Stimulated activated CD4-positive, alpha-beta T cell treated with anti-CD3 and anti-CD28 coated beads, Interleukin-4, amount 100 ng/mL, for 48 hours (primary cell): ENCODE measurements around the gene ZNF841.
"Not testable (repeated sequence)": the region's sequence is repeated elsewhere in the genome, so short reads cannot be mapped to it uniquely, and the experiment has no call there.

Experiments used
- DNase-seq, 2 donors: peaks; one replicate each; pipeline ENCODE4 v3.0.0-alpha.2; 2020; ENCODE audit warnings: low read depth in 2 of 2

The ZNF841 gene

DNA sequence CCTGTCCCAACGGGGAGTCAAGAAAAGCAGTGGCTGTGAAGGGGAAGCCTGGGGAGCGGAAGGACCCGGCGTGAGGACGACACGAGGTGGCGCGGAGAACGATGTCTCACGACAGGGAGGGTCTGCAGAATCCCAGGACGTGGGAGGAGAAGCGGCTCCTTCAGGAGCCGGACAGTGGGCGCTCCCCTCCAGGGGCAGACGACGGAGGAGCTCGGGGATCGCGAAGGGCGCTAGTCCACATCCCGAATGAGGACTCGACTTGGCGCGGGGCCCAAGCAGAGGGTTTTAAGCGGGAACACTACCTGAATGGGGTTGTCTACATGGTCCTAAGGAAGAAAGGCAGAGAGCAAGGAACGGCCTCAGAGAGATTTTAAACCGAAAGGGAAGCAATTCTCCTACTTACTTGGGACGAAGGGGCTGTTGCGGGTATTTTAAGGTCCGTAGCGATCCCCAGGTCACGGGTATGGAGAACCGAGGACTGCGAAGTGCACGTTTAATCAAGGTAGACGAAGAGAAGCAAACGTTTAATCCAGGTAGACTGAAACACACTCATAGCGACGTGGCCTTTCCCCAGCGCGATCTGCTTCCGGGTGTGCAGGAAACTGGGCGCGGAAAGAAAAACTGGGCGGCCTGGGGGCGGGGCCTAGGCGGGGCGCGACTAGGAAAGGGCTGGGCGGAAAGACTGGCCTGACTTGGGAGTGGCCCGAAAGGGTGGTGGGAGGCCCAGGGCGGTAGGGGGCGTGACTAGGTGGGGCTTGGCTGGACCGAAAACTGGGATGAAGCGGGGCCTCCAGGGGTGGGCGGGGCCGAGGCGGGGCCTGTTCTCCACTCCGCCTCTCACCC is at the start of gene ZNF841:
ZNF841 (minus strand) TSS at position 594 of the 843 bp plus-strand sequence. CDS start 10,964 bp downstream, outside the sequence.
- DNase-seq: peak; percentile 83 to 88

DNA sequence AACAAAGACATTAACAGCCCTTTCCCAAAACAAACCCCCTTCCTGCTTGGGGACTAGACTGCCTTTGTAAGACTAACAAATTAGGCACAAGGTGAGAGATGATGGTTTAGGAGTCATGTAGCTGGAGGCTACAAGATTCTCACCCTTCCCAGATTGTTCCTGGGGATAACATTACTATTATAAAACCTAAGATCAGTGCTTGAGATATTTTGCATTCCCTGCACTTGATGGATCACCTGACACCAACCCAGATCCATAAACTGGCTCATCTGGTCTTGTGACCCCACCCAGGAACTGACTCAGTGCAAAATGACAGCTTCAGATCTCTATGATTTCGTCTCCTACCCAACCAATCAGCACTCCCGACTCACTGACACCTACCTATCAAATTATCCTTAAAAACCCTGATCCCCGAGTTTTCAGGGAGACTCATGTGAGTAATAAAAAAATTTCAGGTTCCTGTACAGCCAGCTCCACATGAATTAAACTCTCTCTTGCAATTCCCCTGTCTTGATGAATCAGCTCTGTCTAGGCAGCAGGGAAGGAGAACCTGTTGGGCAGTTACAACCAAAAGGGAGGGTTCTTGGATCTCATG is 46.5 kb upstream of the ZNF841 start:
- no peak for DNase-seq

DNA sequence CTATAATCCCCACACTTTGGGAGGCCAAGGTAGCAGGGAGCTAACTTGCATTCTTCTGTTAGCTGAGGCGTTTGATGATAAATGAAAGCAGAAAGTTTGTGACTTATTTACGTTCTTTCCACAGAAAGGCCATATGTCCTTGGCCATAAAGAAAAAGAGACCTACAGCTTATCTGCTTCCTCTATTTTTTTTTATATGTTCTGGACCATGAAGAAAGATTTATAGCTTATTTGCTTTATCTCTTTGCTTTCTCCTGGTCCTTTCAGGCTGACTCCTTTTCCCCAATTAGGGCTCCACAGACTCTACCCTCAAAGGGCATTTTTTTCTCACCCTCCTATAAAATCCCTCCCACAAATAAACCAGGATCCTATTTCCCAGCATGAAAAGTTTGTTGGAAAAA is 45.6 kb upstream of the ZNF841 start:
- no peak for DNase-seq

DNA sequence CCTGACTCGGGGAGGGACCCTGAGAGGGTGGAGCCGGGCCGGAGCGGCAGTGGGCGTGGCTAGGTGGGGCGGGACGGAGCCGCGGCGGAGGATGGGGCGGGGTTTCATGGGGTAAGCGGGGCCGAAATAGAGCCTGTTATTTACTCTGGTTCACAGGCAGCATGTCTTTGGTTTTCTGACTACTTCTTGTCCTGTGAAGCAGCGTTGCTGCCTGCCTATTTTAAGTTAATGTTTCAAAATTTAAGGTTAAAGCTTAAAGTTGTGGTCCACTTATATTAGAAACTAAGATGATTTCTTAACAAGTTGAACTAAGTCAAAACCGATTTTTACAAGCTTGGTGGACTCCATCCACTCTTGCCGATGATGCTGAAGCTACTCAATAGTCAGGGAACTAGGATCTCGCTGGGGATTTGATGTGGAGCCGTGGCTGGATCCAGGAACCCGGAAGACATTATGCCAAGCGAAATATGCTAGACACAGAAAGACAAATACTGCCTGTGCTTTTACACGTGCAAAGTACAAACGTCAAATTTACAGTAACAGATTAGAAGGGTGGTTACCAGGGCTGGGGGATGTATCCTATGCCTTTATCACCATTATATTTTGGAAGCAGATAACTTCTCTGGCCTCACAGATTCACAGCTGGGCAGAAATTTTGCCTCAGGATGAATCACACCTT is 44.6 kb upstream of the ZNF841 start:
- peak in 1 of 2 donors; percentile 98 for DNase-seq

DNA sequence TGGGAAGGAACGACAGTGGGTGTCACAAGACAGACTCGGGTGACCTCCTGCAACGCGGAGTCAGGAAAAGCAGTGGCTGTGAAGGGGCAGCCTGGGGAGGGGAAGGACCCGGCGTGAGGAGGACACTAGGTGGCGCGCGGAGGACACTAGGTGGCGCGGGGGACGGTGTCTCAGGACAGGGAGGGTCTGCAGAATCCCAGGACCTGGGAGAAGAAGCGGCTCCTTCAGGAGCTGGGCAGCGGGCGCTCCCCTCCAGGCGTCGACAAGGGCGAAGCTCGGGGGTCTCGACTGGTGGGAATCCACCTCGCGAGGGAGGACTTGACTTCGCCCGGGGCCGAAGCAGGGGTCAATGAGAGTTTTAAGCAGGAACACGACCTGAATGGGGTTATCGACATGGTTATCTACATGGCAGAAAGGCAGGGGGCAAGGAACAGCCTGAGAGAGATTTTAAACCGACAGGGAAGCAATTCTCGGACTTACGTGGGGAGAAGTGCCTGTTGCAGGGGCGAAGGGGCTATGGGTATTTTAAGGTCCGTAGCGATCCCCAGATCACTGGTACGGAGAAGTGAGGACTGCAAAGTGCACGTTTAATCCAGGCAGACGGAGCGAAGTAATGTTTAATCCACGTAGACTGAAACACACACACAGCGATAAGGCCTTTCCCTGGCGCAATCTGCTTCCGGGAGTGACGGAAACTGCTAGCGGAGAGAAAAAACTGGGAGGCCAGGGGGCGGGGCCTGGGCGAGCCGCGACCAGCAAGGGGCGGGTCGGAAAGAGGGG is 43.9 kb upstream of the ZNF841 start, which contains the start of gene ZNF616:
ZNF616 (minus strand) TSS at position 687 of the 780 bp plus-strand sequence. CDS start 9,426 bp downstream, outside the sequence.
- DNase-seq: peak; percentile 64 to 96

DNA sequence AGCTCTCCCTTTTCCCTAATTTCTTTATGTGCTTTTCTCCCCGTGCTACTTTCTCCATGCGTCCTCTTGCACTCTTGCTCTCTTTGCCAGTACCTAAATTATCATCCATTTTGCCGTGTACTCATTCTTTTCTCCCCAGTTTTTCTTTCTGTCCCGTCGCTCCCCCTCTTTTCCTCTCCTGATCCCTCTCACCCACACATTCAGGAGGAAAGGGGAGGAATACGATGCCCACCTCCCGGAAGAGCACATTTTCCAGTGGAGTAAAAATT is 43.4 kb upstream of the ZNF841 start:
- no peak for DNase-seq

DNA sequence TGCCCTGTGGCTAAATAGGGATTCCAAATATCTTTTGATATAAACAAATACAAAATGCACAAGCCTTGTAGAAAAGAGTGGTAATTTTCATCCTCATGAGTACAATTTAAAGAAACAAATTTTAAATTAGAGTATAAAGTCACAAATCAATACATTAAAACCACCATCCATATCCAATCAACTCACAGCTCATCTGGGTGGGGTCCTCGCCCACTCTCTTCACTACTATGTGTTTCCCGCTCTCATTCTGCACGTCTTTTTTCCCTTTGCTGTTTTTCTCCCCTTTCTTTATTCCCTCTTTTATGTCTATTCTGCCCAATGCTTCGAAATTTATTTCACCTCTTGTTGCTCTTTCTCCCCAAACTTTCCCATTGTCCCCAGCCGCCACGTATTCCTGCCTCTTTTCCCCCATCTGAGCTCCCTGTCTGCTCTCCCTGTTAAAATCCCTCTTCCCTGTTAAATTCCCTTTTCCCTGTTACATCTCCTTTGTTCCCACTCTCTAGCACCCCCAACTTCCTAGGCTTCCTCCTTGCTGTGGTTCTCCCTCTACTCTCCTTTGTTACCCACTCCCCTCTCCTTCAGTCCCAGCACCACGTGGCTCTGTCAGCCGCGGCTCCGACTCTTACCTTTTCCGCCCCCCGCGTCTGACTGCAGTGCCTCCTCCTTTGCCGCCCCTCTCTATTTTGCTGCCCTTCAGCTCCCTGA is 42.9 kb upstream of the ZNF841 start:
- peak; percentile 2 to 11 for DNase-seq

DNA sequence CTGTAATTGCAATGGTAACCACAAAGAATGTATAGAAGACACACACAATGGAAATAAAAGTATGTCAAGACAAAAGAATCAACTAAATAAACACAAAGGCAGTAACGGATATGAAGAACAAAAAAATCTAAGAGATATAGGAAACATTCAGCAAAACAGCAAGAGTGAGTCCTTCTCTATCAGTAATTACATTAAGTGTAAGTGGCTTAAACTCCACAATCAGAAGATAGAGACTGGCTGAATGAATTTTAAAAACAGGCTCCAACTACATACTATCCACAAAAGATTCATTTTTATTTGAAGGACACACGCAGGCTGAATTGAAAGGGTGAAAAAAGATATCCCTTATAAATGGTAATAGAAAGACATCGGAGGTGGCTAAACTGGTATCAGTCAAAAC is 24.7 kb upstream of the ZNF841 start:
- DNase-seq: no peak

DNA sequence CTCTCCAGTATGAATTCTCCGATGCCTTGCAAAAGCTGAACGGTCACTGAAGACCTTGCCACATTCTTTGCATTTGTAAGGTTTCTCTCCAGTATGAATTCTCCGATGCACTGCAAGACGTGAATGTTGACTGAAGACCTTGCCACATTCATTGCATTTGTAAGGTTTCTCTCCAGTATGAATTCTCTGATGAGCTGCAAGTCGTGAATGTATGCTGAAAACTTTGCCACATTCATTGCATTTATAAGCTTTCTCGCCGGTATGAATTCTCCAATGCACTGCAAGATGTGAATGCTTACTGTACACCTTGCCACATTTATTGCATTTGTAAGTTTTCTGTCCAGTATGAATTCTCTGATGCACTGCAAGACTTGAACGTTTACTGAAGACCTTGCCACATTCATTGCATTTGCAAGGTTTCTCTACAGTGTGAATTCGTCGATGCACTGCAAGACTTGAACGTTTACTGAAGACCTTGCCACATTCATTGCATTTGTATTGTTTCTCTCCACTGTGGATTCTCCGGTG is 20.0 kb upstream of the ZNF841 start:
- DNase-seq: no peak

DNA sequence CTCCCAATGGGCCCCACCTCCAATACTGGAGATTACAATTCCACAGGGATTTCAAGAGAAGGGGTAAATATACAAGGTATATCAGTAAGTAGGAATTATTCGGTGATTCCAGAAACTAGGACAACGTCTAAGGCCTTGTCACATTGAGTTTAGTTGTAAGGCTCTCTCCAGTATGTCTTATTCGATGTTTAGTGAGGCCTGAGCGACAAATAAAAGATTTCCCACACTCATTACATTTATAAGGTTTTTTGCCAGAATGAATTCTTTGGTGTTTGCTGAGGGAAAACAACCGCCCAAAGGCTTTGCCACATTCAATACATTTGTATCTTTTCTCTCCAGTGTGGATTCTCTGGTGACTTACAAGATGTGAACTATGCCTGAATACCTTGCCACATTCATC is 19.1 kb upstream of the ZNF841 start:
- no peak for DNase-seq

DNA sequence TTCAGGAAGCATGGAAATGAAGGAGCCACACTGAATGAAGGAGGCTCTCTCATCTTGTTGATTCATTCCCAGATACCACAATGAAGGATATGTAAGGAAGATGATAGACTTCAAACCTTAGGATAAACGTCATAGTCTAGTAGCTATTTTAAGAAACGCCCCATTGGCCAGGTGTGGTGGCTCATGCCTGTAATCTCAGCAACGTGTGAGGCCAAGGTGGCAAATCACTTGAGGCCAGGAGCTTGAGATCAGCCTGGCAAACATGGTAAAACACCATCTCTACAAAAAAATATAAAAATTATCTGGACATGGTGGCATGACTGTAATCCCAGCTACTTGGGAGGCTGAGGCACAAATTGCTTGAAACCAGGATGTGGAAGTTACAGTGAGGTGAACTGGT is 17.1 kb upstream of the ZNF841 start:
- no peak for DNase-seq

DNA sequence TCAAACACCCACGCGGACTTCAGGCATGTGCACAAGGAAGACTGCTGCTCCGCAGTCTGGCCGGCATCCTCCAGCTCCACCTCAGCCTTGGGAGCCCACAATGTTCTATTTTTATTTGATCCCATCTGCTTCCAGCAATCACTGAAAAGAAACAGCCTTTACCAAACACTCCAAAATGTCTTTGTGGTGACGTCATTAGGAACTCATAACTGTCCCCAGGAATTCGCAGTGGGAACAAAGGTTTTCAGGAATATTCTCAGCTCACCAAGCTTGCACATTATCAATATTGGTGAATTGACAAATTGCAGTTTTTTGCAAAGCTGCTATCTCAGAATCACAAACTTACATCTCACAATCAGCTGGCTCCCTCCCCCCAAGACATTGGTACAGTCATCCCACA is 15.2 kb upstream of the ZNF841 start:
- DNase-seq: no peak

DNA sequence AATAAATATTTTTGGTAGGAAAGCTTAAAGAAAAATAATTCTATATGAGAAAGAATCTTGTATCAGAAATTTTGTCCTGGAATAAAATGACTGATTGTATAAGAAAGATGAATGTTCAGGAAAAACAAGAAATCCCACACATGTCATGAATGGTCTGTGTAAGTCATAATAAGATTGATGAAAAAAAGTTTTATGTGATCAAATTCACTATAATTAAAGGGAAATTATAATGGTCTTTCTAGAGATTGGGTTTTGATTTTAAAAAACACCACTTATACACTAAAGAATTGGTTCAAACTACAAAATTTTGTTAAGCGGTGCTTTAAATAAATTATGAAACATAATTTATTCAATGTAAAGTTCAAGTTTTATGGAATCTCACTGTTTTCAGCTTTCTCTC is 7.2 kb upstream of the ZNF841 start:
- DNase-seq: no peak

DNA sequence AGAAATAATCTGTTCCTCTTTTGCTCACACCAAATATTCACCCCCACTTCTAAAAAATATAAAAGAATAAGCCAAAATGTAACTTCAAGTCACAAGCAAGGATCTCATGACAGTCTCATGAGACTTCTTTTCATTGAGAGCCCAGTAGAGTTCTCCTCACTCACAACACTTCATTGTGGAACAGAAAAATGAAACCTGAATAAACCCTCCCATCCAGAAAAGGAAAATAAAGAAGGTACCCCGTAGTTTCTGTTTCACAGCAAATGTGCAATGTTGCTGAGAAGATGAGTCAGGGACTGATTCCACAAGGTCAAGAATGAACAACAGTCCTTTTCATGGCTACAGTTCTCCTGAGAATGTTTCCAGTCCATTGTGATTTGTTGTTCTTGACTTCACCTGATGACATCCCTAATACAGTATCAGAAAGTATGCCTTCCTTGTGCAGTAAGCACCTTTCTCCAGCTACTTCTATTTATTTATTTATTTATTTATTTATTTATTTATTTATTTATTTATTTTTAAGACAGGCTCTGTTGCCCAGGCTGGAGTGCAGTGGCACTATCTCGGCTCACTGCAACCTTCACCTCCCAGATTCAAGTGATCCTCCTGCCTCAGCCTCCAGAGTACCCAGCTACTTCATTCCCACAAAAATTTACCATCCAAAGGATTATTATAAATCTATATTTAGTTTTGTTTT is 6.4 kb upstream of the ZNF841 start:
- no peak for DNase-seq

DNA sequence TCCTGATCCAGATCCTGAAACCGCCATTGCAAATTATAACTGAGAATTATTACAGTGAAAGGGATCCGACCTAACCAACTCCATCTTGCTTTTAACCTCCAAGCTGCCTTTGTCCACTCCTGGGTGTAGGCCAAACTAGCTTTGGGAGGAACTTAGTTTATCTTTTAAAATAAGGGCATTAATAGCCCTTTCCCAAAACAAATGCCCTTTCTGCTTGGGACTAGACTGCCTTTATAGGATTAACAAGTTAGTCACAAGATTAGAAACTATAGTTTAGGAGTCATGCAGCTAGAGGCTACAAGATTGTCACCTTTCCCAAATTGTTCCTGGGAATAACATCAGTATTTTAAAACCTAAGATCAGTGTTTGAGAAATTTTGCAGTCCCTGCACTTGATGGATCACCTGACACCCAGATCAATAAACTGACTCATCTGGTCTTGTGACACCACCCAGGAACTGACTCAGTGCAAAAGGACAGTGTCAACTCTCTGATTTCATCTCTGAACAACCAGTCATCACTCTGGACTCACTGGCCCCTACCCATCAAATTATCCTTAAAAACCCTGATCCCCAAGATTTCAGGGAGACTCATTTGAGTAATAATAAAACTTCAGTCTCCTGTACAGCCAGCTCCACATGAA is 4.1 kb upstream of the ZNF841 start:
- DNase-seq: no peak

DNA sequence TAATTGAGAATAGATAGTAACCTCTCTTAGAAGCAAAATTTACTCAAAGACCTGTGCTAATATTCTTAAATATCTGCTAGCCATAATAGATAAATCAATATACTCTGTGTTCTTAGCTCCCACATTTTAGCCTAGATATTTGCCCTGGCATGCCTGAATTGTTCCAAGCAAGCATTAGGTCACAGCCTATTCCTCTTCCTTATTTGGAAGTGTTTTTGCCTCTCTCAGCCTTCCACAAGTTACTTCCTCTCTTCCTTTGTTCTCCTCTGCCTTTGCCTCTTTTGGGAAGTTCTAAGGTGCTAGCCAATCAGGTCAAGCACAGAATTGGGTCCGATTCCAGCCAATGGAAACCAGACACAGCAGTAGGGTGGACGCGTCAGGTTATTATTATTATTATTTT is 851 bp upstream of the ZNF841 start:
- not testable (repeated sequence) for DNase-seq

DNA sequence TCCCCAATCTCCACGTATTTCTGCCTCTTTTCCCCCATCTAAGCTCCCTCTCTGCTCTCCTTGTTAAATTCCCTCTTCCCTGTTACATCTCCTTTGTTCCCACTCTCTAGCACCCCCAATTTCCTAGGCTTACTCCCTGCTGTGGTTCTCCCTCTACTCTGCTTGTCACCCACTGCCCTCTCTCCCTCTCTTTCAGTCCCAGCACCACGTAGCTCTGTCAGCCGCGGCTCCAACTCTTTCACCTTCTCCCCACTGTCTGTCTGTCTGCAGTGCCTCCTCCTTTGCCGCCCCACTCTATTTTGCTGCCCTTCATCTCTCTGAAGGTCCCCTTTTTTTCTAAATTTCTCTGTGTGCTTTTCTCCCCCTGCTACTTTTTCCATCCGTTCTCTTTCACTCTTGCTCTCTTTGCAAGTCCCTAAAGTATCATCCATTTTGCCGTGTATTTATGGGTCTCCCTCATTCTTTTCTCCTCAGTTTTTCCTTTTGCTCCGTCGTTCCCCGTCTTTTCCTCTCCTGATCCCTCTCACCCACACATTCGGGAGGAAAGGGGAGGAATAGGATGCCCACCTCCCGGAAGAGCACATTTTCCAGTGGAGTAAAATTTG is 937 bp downstream of the ZNF841 start:
- no peak for DNase-seq

DNA sequence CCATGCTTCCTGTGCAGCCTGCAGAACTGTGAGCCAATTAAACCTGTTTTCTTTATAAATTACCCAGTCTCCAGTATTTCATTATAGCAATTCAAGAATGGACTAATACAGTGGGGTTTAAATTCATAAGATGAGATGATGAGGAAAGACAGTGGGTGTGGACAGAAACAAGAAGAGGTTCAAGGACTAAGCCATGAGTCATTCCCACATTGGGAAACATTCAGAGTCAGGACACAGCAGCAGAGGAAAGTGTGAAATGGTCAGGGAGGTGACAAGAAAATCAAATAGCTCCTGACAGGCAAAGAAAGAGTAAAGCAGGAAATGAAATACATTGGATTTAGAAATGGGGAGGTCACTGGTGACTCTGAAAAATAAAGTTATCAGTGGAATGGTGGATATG is 9.1 kb downstream of the ZNF841 start:
- no peak for DNase-seq

DNA sequence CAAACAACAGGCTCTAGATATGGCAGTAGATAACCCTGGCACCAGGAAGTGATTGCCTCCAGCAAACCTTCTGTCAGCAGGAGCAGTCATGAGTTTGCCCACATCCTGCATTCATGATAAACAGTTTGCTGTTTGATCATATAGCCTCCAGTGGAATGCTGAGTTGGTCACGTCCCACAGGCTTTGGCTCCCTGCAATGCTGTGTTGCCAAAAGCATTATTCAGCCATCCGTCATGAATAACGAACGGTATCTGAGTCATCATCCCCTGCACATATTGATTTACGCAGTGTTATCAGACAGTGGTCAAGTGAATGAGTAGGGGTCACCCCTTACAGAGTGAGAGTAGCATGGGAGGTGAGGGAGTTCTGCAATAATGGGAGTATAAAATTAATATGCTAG is 25.1 kb downstream of the ZNF841 start:
- no peak for DNase-seq

DNA sequence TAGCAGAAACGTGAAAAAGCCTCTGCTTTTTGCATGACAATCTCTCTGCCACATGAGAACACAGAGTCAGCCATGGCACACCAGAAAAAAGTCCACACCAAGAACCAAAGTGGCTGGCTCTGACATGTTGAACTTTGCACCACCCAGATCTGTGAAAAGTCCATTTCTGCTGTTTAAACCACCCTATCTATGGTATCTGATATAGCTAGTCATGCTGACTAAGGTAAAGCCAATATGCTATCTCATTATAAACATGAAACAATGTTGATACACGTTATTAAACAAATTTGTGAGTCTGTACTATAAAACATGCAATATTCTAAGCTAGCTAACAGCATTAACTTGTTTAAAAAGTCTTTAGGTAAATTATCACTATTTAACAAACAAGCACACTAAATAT is 25.9 kb downstream of the ZNF841 start:
- DNase-seq: no peak
